Spleen (tissue), 7 donors: ENCODE results near the gene PPP1R12B.
"Not testable (repeated sequence)": the region's sequence is repeated elsewhere in the genome, so short reads cannot be mapped to it uniquely, and the experiment has no call there.

Experiments used
- POLR2A ChIP-seq, 3 donors: fragments of 450-650 bp; IDR thresholded peaks; one replicate each; pipeline ENCODE4 v1.5.1; 2017; ENCODE audit warnings: antibody characterized with exemption in 3 of 3, mild to moderate bottlenecking in 1 of 3
- POLR2AphosphoS5 ChIP-seq, 3 donors: sonication (generic); formaldehyde crosslinking; IDR thresholded peaks; one replicate each; pipeline ENCODE4 v1.5.1; 2017; ENCODE audit warnings: antibody characterized with exemption in 3 of 3
- TF ChIP-seq, protein P1 (sequence below), 11 experiments: fragments of 200-600 bp in 7 of 11; fragments of 450-650 bp in 4 of 11; sonication (generic) in 4 of 11; IDR thresholded peaks in 8 of 11; conservative IDR thresholded peaks in 3 of 11; 1 replicate in 7 of 11; 2 replicates in 4 of 11; pipeline versions ENCODE4 v1.4.0 to v1.8.0; 2016 to 2021; ENCODE audit warnings: antibody characterized with exemption in 11 of 11, inconsistent platforms in 4 of 11, mild to moderate bottlenecking in 1 of 11
- donor health status: DM: no; HTN: no; CAD: no; lungs with moderate emphysema.
- donor health status: DM: no; HTN: no; CAD: no.
- donor health status: DM: no; HTN: no; CAD: no.

- TF ChIP-seq, protein P1, sequence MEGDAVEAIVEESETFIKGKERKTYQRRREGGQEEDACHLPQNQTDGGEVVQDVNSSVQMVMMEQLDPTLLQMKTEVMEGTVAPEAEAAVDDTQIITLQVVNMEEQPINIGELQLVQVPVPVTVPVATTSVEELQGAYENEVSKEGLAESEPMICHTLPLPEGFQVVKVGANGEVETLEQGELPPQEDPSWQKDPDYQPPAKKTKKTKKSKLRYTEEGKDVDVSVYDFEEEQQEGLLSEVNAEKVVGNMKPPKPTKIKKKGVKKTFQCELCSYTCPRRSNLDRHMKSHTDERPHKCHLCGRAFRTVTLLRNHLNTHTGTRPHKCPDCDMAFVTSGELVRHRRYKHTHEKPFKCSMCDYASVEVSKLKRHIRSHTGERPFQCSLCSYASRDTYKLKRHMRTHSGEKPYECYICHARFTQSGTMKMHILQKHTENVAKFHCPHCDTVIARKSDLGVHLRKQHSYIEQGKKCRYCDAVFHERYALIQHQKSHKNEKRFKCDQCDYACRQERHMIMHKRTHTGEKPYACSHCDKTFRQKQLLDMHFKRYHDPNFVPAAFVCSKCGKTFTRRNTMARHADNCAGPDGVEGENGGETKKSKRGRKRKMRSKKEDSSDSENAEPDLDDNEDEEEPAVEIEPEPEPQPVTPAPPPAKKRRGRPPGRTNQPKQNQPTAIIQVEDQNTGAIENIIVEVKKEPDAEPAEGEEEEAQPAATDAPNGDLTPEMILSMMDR (IDR thresholded peaks at IDR 0.05 in 8 of 11, conservative IDR thresholded peaks at IDR 0.05 in 3 of 11) = not testable (repeated sequence)
- TF ChIP-seq POLR2A, POLR2AphosphoS5 (IDR thresholded peaks at IDR 0.05): not testable (repeated sequence)
These were observed 165.4 kb downstream of the PPP1R12B start for GRCh38 chr1:202513875-202514274.
